HepG2 (cell line): Measurements from ENCODE around the gene COA3. TPM values are rescaled to one million over a fixed set of nuclear protein-coding genes. Genes with fewer than 3 reads are reported as not detected.

Experiments
- GATAD2A ChIP-seq: IDR thresholded peaks from 2 replicates; pipeline ENCODE4 v1.6.1; 2016
- HOXA3 ChIP-seq: sonication (generic); formaldehyde crosslinking; IDR thresholded peaks from 2 replicates; pipeline ENCODE4 v1.5.0; 2020; ENCODE audit warnings: missing genetic modification reagents
- KDM5B ChIP-seq: sonication (generic); formaldehyde crosslinking; IDR thresholded peaks from 2 replicates; pipeline ENCODE4 v1.4.0; 2020; ENCODE audit warnings: missing genetic modification reagents, mild to moderate bottlenecking, borderline replicate concordance
- KMT2A ChIP-seq: sonication (generic); formaldehyde crosslinking; IDR thresholded peaks from 2 replicates; pipeline ENCODE4 v1.4.0; 2020; ENCODE audit warnings: missing genetic modification reagents
- PCBP1 ChIP-seq: fragments of 200-400 bp; formaldehyde crosslinking; IDR thresholded peaks from 2 replicates; pipeline ENCODE4 v1.6.1; 2017; ENCODE audit warnings: mild to moderate bottlenecking, low read depth, low read length, borderline replicate concordance
- PHF5A ChIP-seq: IDR thresholded peaks from one replicate; pipeline ENCODE4 v1.6.1; 2018; ENCODE audit warnings: low read depth, missing genetic modification reagents; ENCODE audit not compliant: unreplicated experiment
- REL ChIP-seq: sonication (generic); formaldehyde crosslinking; conservative IDR thresholded peaks from 2 replicates; pipeline ENCODE4 v1.8.0; 2022; ENCODE audit warnings: mild to moderate bottlenecking, missing genetic modification reagents, moderate library complexity
- SOX5 ChIP-seq: IDR thresholded peaks from 2 replicates; pipeline ENCODE4 v1.6.1; 2016; ENCODE audit warnings: borderline replicate concordance
- ZBED4 ChIP-seq: sonication (generic); formaldehyde crosslinking; IDR thresholded peaks from 2 replicates; pipeline ENCODE4 v1.4.0; 2020; ENCODE audit warnings: missing genetic modification reagents, borderline replicate concordance
- ZBTB7B ChIP-seq: sonication (generic); formaldehyde crosslinking; IDR thresholded peaks from 2 replicates; pipeline ENCODE4 v1.4.0; 2020; ENCODE audit warnings: missing genetic modification reagents
- ZNF142 ChIP-seq: sonication (generic); formaldehyde crosslinking; IDR thresholded peaks from 2 replicates; pipeline ENCODE4 v1.4.0; 2020; ENCODE audit warnings: missing genetic modification reagents
- ZNF280D ChIP-seq: sonication (generic); formaldehyde crosslinking; IDR thresholded peaks from 2 replicates; pipeline ENCODE4 v1.5.1; 2020; ENCODE audit warnings: mild to moderate bottlenecking, missing genetic modification reagents
- ZNF512 ChIP-seq: sonication (generic); formaldehyde crosslinking; IDR thresholded peaks from 2 replicates; pipeline ENCODE4 v1.4.0; 2020; ENCODE audit warnings: mild to moderate bottlenecking, missing genetic modification reagents
- polyA plus RNA-seq, 8 experiments: library from polyadenylated mRNA; depleted of rRNA in 3 of 8; stranded (reverse) in 7 of 8; unstranded in 1 of 8; fragments of >200 nt; fragmentation: Illumina TruSeq in 4 of 8; extraction: Trizol in 4 of 8; gene quantifications; 2 replicates each; pipeline versions ENCODE4 v1.2.1 to v1.2.3, GENCODE V29; 2011 to 2016; ENCODE audit warnings: low read depth in 4 of 8, missing spikeins in 1 of 8, mixed read lengths in 1 of 8; ENCODE audit not compliant: insufficient read depth in 1 of 8
- total RNA-seq, 5 experiments: library from RNA; depleted of rRNA; stranded (reverse); fragments of >200 nt; fragmentation: Illumina TruSeq; extraction: Trizol; gene quantifications; 2 replicates each; pipeline ENCODE4 v1.2.3, GENCODE V29; 2016; ENCODE audit warnings: low read depth in 1 of 5

COA3 gene
- total and polyA plus RNA-seq, 2 of the 13 experiments (the other 11 are each of a cell fraction or from before 2014, with no cell fraction given) = 133 to 202 TPM

GRCh38 chr17:42819939-42820535, 21.5 kb upstream of the COA3 start (continued):
- TF ChIP-seq ZBED4 (CRISPR knock-in tag) (no peak), PCBP1 (no peak), PHF5A (CRISPR knock-in tag) (no peak), ZNF512 (CRISPR knock-in tag) (no peak), ZBTB7B (CRISPR knock-in tag) (no peak), REL (CRISPR knock-in tag) (no peak), KMT2A (CRISPR knock-in tag) (no peak), HOXA3 (CRISPR knock-in tag) (no peak), KDM5B (no peak), GATAD2A (CRISPR knock-in tag) (0 out of 2 replicates have a peak, but pooled peaks have one; percentile 33), ZNF142 (CRISPR knock-in tag) (0 out of 2 replicates have a peak, but pooled peaks have one; percentile 32), SOX5 (no peak), ZNF280D (no peak)
